GM21447 (cell line): ENCODE results near the gene GCNT2.
"Not testable (repeated sequence)": the region's sequence is repeated elsewhere in the genome, so short reads cannot be mapped to it uniquely, and the experiment has no call there.

ENCODE experiments used
- ATAC-seq: cut with Tn5 transposase; IDR thresholded peaks from one replicate; pipeline ENCODE4 v1.9.1; 2021; ENCODE audit not compliant: unreplicated experiment

Gene GCNT2

GRCh38 chr6:10655508-10656055 is 134.4 kb downstream of the GCNT2 start:
- ATAC-seq = peak; percentile 55

GRCh38 chr6:10658910-10659698 is 138.0 kb downstream of the GCNT2 start:
- ATAC-seq = no peak

- no peak for ATAC-seq
Measured at GRCh38 chr6:10659699-10660348, 138.7 kb downstream of the GCNT2 start.

GRCh38 chr6:10660431-10661191 is 139.5 kb downstream of the GCNT2 start:
- ATAC-seq = not testable (repeated sequence)

GRCh38 chr6:10662207-10662606 is 141.1 kb downstream of the GCNT2 start:
- ATAC-seq = no peak

GRCh38 chr6:10662742-10663141 is 141.6 kb downstream of the GCNT2 start:
- ATAC-seq = no peak

- ATAC-seq = not testable (repeated sequence)
Measured at GRCh38 chr6:10665595-10665994, 144.4 kb downstream of the GCNT2 start.

- no peak for ATAC-seq
Measured at GRCh38 chr6:10668126-10668917, 147.2 kb downstream of the GCNT2 start.

- ATAC-seq = no peak
Measured at GRCh38 chr6:10676403-10676802, 155.3 kb downstream of the GCNT2 start.

GRCh38 chr6:10678456-10678855 is 157.3 kb downstream of the GCNT2 start:
- no peak for ATAC-seq
